Measurements from ENCODE around the gene IL34. TPM values are rescaled to one million over a fixed set of nuclear protein-coding genes. Genes with fewer than 3 reads are reported as not detected.

IL34 gene
- total and polyA plus RNA-seq, 4 donors = 0.25 to 0.93 (median 0.42) TPM

GRCh38 chr16:70661918-70662641, 15.7 kb downstream of the IL34 start (continued):
- TF ChIP-seq, protein P1, sequence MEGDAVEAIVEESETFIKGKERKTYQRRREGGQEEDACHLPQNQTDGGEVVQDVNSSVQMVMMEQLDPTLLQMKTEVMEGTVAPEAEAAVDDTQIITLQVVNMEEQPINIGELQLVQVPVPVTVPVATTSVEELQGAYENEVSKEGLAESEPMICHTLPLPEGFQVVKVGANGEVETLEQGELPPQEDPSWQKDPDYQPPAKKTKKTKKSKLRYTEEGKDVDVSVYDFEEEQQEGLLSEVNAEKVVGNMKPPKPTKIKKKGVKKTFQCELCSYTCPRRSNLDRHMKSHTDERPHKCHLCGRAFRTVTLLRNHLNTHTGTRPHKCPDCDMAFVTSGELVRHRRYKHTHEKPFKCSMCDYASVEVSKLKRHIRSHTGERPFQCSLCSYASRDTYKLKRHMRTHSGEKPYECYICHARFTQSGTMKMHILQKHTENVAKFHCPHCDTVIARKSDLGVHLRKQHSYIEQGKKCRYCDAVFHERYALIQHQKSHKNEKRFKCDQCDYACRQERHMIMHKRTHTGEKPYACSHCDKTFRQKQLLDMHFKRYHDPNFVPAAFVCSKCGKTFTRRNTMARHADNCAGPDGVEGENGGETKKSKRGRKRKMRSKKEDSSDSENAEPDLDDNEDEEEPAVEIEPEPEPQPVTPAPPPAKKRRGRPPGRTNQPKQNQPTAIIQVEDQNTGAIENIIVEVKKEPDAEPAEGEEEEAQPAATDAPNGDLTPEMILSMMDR (IDR thresholded peaks at IDR 0.05; ENCODE audit: low read depth, low read length, missing input control) = no peak
- TF ChIP-seq FOXA2 (IDR thresholded peaks at IDR 0.05) = no peak
- no peak for TF ChIP-seq TAF1 (conservative IDR thresholded peaks at IDR 0.05)
- TF ChIP-seq NR2F2 (IDR thresholded peaks at IDR 0.05) = no peak

- H3K4me1 ChIP-seq (ENCODE audit: control insufficient read depth in 4 of 4, insufficient read depth in 4 of 4, low read length in 3 of 4) = no peaks in the 10 kb centered on the region
- 89% methylated on average over 13 of the region's 13 CpGs for WGBS
- no peak overlapping the region for H3K4me3 ChIP-seq (ENCODE audit: low read depth in 1 of 3, low read length in 3 of 3)
- no peaks in the 10 kb centered on the region for H3K9me3 ChIP-seq (ENCODE audit: control insufficient read depth in 4 of 4, low read length in 3 of 4)
- H3K27me3 ChIP-seq (ENCODE audit: control insufficient read depth in 4 of 4, insufficient read depth in 4 of 4, low read length in 3 of 4) = no peaks in the 10 kb centered on the region
- peaks cover 33 to 45% (median 37%) of the 10 kb centered on the region in 4 donors for H3K36me3 ChIP-seq (ENCODE audit: control insufficient read depth in 4 of 4, insufficient read depth in 3 of 4, low read depth in 1 of 4, low read length in 3 of 4)
- no peak overlapping the region for H3K9ac ChIP-seq (ENCODE audit: low read depth in 1 of 2, low read length in 2 of 2)
- no peak for DNase-seq (ENCODE audit: low spot score)
- no peak overlapping the region for H3K27ac ChIP-seq (ENCODE audit: low read depth in 1 of 2, low read length in 2 of 2)
- no peak for TF ChIP-seq FOXA1 (IDR thresholded peaks at IDR 0.05)
- TF ChIP-seq RAD21 (IDR thresholded peaks at IDR 0.05) = no peak
- no peak for TF ChIP-seq TAF1 (conservative IDR thresholded peaks at IDR 0.05)
- TF ChIP-seq REST (IDR thresholded peaks at IDR 0.05) = no peak
- TF ChIP-seq GABPA (IDR thresholded peaks at IDR 0.05 in 1 of 2, conservative IDR thresholded peaks at IDR 0.05 in 1 of 2) = no peak
- no peak for TF ChIP-seq FOXA2 (IDR thresholded peaks at IDR 0.05)
- TF ChIP-seq ATF3 (IDR thresholded peaks at IDR 0.05) = no peak
- TF ChIP-seq JUND (IDR thresholded peaks at IDR 0.05) = no peak
- no peak for TF ChIP-seq HNF4G (IDR thresholded peaks at IDR 0.05)
- TF ChIP-seq, protein P1 (IDR thresholded peaks at IDR 0.05; ENCODE audit: low read depth, low read length, missing input control) = no peak
- no peak for TF ChIP-seq NR2F2 (IDR thresholded peaks at IDR 0.05)
- TF ChIP-seq, protein P2, sequence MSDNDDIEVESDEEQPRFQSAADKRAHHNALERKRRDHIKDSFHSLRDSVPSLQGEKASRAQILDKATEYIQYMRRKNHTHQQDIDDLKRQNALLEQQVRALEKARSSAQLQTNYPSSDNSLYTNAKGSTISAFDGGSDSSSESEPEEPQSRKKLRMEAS (IDR thresholded peaks at IDR 0.05) = no peak
- no peak for TF ChIP-seq EGR1 (IDR thresholded peaks at IDR 0.05; ENCODE audit: low read depth in 2 of 2)
- TF ChIP-seq ZBTB33 (IDR thresholded peaks at IDR 0.05) = no peak
- TF ChIP-seq SP1 (IDR thresholded peaks at IDR 0.05) = no peak
Measured at GRCh38 chr16:70662991-70663523, 16.7 kb downstream of the IL34 start.
